ENCODE measurements around the gene WDR48.

Gene WDR48

DNA sequence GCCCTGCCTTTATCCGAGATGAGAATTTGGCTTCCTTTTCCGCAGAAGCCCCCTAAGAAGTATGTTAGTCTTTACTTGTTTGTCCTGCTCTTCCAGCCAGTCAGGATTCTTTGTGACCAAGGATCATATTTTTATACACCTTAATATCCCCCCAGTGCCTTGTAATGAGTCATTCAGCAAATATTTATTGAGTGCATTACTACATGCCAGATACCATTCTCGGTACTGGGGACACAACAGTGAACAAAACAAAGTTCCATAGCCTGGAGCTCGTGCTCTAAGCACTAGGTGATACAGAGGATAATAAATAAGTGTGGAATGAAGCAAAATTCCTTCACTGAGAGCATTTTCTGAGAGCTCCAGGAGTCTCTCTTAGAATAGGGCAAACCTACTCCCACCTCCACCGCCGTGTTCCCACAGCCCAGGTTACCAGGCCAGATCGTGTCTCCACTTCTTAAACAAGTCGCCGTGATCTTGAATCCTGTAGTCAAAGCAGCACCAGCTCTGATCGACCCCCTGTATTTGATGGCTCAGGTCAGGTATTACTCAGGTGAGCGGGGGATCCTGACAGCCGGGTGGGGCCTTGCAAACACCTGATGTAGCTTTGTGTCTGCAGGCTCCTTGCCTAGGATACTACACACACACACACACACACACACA is 74.2 kb downstream of the WDR48 start:
- Histone ChIP-seq H3F3A (ENCODE audit: insufficient read depth, low read length) (no peaks in the 10 kb centered on the region), H3K4me1 (ENCODE audit: insufficient read depth, low read length, severe bottlenecking) (peaks cover 58% of the 10 kb centered on the region), H3K4me3 (ENCODE audit: low read depth, low read length, poor library complexity, severe bottlenecking) (no peak overlapping the region), H3K27me3 (ENCODE audit: insufficient read depth, low read length) (no peaks in the 10 kb centered on the region), H3K27ac (ENCODE audit: low read depth, low read length, poor library complexity, severe bottlenecking) (no peak overlapping the region), H3K9me3 (ENCODE audit: low read length) (no peaks in the 10 kb centered on the region), H4K20me1 (ENCODE audit: insufficient read depth, low read length) (no peaks in the 10 kb centered on the region), H3K9ac (ENCODE audit: low read length) (no peak overlapping the region), H3K79me2 (ENCODE audit: insufficient read depth, low read length) (no peaks in the 10 kb centered on the region), H3K9me2 (ENCODE audit: low read depth, low read length) (no peaks in the 10 kb centered on the region), H3K4me2 (ENCODE audit: low read length) (no peak overlapping the region), H3K36me3 (ENCODE audit: insufficient read depth, low read length) (no peaks in the 10 kb centered on the region), H2AFZ (ENCODE audit: low read length) (no peak overlapping the region)
- TF ChIP-seq CTCF (IDR thresholded peaks at IDR 0.05; ENCODE audit: low read length): no peak
- no peak for TF ChIP-seq EZH2 (IDR thresholded peaks at IDR 0.05; ENCODE audit: borderline replicate concordance, low read length)

DNA sequence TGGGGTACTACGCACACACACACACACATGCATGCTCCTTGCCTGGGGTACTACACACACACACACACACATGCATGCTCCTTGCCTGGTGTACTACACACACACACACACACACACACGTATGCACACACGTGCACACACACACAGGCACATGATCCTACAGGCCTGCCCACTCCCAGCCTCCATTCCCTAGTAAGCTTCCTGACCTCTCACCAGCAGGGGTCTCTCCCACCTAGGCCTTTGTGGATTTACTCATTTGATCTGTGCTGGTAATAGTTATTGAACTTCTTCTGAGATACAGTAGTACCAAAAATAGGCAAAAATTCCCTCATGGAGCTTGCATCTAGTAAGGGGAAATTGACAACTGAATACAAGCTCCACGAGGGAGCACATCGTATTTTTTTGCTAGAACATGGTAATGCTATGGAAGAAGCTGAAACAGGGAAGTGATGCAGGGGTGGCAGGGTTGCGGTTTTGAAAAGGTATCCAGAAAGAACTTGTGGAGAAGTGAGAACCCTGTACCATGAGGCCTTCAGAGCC is 74.8 kb downstream of the WDR48 start:
- H3K4me2 ChIP-seq (ENCODE audit: low read length): no peak overlapping the region

GRCh38 chr3:39127269-39127907 is 75.6 kb downstream of the WDR48 start:
- TF ChIP-seq CTCF (IDR thresholded peaks at IDR 0.05; ENCODE audit: low read length) (no peak), EZH2 (IDR thresholded peaks at IDR 0.05; ENCODE audit: borderline replicate concordance, low read length) (no peak)
- H3K4me3 ChIP-seq (ENCODE audit: low read depth, low read length, poor library complexity, severe bottlenecking): no peak overlapping the region
- H3K4me2 ChIP-seq (ENCODE audit: low read length): no peak overlapping the region
- no peaks in the 10 kb centered on the region for H3F3A ChIP-seq (ENCODE audit: insufficient read depth, low read length)
- H3K4me1 ChIP-seq (ENCODE audit: insufficient read depth, low read length, severe bottlenecking): peaks cover 44% of the 10 kb centered on the region
- no peaks in the 10 kb centered on the region for H3K9me2 ChIP-seq (ENCODE audit: low read depth, low read length)
- no peaks in the 10 kb centered on the region for H3K9me3 ChIP-seq (ENCODE audit: low read length)
- no peaks in the 10 kb centered on the region for H3K27me3 ChIP-seq (ENCODE audit: insufficient read depth, low read length)
- H2AFZ ChIP-seq (ENCODE audit: low read length): no peak overlapping the region
- no peaks in the 10 kb centered on the region for H4K20me1 ChIP-seq (ENCODE audit: insufficient read depth, low read length)
- no peaks in the 10 kb centered on the region for H3K79me2 ChIP-seq (ENCODE audit: insufficient read depth, low read length)
- no peak overlapping the region for H3K9ac ChIP-seq (ENCODE audit: low read length)
- H3K27ac ChIP-seq (ENCODE audit: low read depth, low read length, poor library complexity, severe bottlenecking): peak overlapping the region; percentile 18
- H3K36me3 ChIP-seq (ENCODE audit: insufficient read depth, low read length): no peaks in the 10 kb centered on the region

More for the DNA sequence above, 74.8 kb downstream of the WDR48 start:
- Histone ChIP-seq H3K9me3 (ENCODE audit: low read length) (no peaks in the 10 kb centered on the region), H3K27me3 (ENCODE audit: insufficient read depth, low read length) (no peaks in the 10 kb centered on the region), H3K9ac (ENCODE audit: low read length) (no peak overlapping the region), H2AFZ (ENCODE audit: low read length) (no peak overlapping the region), H3K4me3 (ENCODE audit: low read depth, low read length, poor library complexity, severe bottlenecking) (no peak overlapping the region), H3K36me3 (ENCODE audit: insufficient read depth, low read length) (no peaks in the 10 kb centered on the region), H3K79me2 (ENCODE audit: insufficient read depth, low read length) (no peaks in the 10 kb centered on the region), H3F3A (ENCODE audit: insufficient read depth, low read length) (no peaks in the 10 kb centered on the region), H3K9me2 (ENCODE audit: low read depth, low read length) (no peaks in the 10 kb centered on the region), H3K4me1 (ENCODE audit: insufficient read depth, low read length, severe bottlenecking) (peaks cover 52% of the 10 kb centered on the region), H4K20me1 (ENCODE audit: insufficient read depth, low read length) (no peaks in the 10 kb centered on the region), H3K27ac (ENCODE audit: low read depth, low read length, poor library complexity, severe bottlenecking) (no peak overlapping the region)
- TF ChIP-seq EZH2 (IDR thresholded peaks at IDR 0.05; ENCODE audit: borderline replicate concordance, low read length): no peak
- TF ChIP-seq CTCF (IDR thresholded peaks at IDR 0.05; ENCODE audit: low read length): peak; percentile 59; the same call in 1 of the 2 replicates

All from OCI-LY1 (cell line).